NCI-H2196 treated with DMSO at 0.1 percent for 48 hours (cell line): ENCODE results near the gene CHST15.

Experiments
- DNase-seq: peaks from one replicate; lab custom pipeline; 2025; ENCODE audit not compliant: unreplicated experiment; lab: John Stamatoyannopoulos, UW

Gene CHST15

DNA sequence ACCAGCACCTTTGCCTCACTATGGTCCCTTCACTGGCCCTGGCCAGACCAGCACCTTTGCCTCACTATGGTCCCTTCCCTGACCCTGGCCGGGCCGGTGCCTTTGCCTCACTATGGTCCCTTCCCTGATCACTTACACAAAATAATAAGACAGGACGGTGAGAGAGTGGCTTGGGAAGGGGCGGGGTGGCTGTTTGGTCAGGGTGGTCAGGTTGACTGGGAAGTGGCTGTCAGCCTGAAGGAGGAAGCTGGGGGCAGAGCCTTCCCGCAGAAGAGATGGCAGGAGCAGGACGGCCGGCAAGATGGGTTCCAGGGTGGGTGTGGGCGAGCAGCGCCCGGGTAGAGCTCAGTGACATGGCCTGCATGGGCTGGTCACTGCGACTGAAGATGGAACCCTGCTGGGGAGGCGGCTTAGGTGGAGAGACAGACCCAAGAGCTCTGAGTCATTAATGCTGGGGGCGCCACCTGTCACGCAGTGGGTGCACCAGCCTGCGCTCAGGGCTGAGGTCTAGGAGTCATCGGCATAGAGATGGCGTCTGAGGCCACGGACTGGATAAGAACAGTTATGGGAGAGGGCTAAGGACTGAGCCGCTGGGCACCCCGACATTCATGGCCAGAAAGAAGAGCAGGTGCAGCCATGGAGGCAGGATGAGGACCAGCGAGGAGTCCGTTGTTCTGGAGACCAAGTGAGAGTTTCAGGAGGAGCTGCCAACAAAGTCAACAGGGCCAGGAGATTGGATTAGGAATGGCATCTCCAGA is 91.8 kb downstream of the CHST15 start:
- no peak for DNase-seq

DNA sequence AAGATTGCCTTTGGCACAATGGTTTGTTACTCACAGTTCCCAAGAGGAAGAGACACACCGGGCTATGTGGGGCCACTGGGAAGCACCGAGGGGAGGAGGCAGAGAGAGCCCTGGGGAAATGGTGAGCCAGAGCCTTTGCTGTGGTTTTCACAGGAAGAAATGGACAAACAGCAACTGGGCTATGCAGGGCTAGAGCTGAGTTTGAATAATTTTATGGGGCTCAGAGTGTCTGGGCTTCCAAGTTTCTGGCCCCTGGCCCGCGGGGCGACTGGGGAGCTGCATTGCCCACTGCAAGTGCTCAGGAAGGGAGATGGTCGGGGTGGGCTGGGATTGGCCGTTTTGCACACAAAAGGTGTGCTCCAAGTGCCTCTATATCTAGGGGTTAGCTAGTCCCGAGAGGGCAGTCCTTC is 92.6 kb downstream of the CHST15 start:
- no peak for DNase-seq

DNA sequence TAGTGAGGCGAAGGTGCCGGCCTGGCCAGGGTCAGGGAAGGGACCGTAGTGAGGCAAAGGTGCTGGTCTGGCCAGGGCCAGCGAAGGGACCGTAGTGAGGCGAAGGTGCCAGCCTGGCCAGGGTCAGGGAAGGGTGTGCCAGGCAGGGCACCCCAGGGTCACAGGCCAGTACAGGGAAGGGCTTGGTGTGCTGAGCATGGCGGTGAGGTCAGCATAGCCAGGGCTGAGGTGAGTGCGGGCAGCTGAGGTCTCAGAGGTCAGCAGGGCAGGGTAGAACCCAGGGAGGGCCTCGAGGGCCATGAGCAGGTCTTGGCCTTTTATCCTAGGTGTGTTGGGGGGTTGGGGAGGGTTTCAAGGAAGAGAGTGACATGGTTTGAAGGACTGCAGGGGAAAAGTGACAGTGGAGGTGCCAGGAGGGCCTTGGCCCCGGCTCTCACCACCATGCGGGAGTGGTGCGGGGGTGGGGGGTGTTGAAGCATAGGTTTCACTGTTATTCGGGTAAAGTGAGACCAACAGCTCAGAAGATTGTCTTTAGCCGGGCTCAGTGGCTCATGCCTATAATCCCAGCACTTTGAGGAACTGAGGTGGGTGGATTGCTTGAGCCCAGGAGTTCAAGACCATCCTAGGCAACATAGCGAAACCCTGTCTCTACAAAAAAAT is 93.3 kb downstream of the CHST15 start:
- DNase-seq = no peak

DNA sequence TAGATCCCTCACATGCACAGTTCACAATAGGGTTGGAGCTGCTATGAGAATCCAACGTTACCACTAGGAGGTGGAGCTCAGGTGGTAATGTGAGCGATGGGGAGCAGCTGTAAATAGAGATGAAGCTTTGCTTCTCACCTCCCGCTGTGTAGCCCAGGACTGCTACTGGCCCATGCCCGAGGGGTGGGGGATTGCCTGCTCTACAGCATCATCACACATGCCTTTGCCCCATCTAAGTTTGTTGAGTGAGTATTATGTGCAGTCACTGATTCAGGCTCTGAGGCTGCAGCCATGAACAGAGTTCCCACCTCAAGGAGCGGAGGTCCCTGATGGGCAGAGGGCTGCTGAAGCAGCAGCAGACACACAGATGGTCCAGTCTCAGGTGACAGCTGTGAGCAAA is 94.1 kb downstream of the CHST15 start:
- no peak for DNase-seq

DNA sequence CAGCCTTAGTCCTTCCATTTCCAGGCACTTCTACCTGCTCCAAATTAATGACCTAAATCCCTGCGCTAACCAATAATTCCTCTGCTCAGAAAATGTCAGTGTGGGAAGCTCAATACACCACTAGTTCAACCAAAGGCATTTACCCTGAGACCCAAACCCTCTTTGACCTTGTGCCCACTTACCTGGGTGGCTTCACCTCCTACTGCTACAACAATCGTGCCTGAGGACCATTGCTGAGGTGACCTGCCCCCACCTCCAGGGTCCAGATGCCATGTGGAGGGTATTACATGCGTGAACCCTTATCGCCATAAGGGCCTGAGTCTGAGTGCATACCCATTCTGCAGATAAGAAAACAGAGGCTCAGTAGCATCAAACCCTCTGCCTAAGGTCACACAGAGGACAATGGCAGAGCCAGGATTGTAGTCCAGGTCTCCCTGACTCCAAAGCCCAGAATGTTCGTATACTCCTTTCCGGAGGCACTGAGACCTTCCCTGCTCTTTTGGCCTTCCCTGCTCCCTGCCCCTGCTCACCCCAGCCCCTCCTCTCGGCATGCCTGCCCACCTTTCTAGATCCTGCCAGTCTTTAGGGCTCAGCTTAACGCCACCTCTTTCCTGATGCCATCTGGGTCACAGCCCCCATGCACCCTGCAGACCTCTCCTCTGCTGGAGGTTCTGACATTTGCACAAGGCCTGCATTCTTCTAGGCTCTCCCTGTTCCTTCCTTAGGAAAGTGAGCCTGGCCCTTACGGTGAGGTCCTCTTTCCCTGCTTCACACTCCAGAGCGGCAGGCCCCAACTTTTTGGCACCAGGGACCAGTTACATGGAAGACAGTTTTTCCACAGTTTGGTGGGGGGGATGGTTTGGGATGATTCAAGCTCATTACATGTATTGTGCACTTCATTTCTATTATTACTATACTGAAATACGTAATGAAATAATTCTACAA is 94.9 kb downstream of the CHST15 start:
- DNase-seq = no peak

DNA sequence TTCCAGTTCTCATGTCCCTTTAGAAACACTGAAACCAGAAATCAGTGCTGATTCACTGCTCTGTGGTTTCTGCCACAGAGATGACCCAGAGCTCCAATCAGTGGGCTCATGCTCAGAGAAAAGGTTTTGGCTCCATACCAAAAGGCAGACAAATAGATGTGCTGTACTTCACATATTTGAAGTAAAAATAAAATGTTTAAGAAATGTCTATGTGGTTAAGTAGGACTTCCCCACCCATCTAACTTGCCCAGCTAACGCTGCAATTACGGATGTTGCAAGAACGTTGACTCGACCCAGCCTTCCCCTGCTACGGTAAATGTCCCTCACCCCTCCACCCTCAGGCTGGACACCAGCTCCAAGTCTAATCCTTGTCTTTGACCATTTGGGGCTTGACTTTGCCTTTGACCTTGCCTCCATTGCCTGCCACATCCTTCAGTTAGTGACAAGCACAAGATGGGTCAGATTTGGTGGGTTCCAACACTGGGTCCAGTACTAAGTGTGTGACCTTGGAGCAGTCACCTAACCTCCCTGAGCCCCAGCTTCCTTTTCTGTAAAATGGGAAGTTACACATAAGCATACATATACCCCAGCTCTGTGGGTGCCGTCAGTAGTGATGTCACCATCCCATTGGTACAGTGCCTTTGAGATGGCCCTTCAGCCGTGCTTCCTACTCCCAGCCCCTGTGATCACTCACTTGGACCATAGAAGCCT is 95.8 kb downstream of the CHST15 start:
- DNase-seq = no peak

DNA sequence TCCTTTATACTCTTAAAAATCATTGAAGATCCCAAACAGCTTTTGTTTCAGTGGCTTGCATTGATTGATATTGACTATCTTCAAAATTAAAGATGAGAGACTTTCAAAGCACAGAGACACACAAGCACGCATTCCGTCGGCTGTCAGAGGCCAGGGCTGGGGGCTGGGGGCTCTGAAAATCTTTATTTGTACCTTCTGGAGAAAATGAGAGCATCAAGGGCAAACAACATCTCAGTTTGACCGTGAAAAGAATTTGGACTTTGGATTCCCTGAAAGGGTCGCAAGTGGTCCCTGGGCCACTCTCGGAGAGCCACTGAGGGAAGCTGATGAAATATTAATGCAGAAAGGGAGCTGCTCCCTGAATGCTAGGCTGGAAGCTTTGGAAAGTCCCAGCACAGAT is 96.4 kb downstream of the CHST15 start:
- no peak for DNase-seq

DNA sequence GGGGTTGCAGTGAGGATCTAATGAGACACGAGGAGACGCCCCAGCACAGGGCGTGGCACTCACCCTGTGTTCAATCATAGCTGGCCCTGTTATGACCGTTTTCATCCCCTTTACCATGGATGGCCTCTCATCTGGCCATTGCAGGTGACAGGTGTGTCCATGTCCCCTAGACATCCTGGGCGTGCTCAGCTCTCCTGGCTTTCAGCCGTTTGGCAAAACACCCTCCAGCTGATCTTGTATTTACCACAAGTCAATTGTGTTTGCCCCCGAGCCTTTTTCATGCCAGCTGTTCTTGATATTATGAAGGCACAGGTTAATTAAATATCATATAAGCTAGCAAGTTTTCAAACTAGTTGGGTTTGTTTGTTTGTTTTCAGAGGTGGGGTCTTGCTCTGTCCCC is 97.1 kb downstream of the CHST15 start:
- no peak for DNase-seq

DNA sequence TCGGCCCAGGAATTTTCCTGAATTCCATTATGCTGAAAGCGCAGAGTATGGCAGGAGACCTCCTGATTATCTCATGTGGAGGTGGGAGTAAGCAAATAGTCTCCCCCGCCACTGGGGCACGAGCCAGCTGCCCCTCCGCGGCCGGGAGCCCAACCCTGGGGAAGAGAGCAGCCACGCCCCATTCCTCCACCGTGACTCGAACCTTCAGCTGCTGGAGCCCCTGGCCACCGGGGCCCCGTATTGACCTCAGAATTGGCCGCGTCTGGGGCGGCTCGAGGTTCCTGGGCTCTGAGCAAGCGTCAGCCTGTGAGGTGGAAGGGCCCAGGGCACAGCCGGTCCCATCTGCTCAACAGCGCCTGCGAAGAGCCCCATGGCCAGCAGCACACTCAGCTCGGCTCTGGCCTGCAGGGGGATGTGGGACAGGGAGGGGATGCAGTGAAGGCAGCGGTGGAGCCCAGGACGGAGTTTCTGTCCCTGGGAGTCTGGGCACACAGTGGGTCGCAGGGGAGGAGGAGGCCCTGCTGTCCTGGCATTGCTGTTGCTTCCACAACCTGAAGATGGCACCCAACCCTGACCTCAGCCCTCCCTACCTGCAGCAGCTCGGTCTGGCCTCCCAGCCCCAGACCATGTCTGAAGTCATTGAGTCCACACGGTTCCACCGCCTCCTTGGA is 97.8 kb downstream of the CHST15 start:
- peak; percentile 12 for DNase-seq

DNA sequence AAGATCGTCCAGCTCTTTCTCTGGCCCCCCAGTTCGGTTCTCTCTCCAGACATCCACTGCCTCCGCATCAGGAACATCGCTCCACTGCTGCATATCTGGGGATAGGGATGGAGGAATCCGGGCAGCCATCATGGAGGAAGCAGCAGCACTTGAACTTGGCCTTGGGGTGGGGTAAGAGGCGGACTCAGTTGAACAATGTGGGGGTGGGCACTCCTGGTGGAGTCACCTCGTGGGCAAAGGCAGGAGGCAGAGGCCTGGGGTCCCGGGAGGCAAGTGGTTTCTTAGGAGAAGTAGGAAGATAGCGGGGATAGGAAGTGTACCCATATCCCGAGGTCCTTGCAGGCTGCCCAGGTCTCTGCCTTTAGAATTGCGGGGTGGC is 98.3 kb downstream of the CHST15 start:
- no peak for DNase-seq

DNA sequence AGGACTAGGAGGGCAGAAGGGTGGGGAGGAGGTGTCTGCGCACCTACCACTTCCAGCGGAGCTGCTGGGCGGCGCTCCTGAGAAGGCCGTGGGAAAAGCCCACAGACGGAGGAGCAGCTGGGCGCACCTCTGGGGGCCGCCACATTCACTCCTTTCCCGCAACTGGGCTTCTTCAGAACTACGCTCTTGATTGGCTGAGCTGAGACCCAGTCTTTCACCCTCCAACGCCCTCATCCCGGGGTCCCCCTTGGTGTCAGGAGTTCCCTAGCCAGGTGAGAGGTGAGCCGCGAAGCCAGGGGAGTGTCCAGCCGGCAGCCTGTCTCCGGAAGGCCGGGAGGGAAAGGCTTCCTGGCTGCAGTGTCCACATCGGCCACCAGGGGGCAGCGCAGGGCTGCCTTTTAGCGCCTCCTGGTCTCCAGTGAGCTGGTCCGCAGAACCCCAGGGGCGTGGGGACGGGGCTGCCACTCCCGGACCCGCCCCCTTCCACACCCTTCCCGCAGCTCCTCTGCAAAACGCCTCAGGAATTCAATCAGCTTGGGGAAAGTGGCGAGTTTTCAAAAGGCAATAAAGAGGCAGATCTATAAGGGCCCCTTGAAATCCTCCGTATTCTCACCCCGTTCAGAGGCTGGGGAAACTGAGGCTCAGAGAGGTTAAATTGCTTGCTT is 98.8 kb downstream of the CHST15 start:
- DNase-seq = peak; percentile 39

DNA sequence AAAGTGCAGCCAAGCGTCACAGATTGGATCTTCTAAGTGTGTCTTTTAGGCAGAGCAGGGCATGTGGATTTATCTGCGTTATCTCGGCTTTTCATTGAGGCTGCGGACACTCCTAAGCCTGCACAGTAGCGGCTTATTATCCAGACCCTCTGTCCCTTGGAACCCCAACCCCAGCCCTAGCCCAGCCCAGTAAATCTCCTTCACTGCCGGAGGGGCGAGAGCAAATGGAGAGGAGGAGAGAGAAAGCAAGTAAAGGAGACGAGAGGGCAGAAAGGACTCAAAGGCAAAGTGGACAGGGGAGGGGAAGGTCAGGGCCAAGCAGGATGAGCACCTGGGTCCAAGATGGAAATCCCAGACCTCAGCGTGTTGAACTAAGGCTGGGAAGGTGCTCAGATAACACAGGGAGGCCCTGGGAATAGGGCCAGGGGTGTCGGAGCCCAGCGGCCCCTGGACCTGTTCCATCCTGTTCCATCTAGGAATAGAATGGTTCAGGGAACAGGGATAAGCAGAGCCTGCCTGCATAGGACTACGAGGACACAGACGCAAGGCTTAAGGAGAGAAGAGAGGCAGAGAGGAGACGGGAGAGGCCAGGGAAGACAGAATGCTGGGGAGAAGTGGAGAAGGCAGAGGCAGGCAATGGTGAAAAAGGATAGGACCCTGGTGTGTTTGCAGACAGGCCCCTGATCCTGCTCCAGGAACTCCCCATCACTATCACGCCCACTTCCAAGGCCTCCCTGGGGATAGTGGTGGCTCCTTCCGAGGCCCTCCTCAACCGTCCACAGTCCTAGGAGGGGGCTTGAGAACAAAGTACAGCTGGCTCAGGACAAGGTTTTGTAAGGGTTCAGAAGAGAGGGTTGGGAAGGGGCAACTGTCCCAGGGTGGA is 99.6 kb downstream of the CHST15 start:
- no peak for DNase-seq

DNA sequence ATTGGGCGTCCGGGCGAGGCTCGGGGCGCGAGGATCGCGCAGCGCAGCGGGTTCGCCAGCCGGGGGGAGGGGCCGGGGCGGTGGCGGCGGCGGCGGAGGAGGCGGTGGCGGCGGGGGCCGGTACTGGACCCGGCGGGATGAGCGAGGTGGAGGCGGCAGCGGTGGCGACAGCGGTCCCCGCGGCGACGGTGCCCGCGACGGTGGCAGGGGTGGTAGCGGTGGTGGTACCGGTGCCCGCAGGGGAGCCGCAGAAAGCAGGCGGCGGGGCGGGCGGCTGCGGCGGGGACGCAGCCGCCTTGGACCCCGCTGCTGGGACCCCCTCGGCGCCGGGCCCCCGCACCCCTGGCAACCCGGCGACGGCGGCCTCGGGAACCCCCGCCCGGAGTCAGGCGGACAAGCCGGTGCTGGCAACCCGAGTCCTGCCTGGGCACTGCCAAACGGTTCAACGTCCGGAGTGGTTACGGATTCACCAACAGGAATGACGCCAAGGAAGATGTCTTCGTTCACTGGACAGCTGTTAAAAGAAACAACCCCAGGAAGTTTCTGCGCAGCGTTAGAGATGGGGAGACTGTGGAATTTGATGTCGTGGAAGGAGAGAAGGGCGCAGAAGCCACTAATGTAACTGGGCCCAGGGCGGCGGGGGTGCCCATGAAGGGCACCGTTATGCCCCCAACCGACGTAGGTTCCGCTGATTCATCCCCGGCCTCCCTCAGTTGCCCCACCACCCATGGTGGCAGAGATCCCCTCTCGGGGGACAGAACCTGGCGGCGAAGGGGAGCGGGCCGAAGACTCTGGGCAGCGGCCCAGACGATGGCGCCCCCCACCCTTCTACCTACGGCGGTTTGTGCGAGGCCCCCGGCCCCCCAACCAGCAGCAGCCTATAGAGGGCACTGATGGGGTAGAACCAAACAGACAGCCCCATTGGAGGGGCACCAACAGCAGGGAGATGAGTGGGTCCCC is 101.5 kb downstream of the CHST15 start:
- DNase-seq = no peak

DNA sequence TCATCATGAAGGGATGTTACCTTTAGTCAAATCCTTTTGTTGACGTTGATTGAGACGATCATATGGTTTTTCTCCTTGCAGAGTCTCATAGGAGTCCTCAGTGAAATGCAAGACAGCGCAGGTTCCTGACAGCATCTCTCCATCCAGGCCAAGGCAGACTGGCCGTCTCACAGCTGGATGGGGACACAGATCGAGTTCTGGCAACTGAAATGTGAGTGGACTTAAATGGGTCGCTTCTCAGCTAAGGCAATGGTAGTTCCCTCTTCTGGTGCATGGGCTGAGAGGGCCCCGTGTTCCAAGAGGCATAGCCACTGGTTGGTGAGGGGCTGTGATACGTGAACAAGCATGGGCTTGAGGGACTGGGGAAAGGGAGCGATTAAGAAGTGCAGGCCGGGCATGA is 102.5 kb downstream of the CHST15 start:
- no peak for DNase-seq

DNA sequence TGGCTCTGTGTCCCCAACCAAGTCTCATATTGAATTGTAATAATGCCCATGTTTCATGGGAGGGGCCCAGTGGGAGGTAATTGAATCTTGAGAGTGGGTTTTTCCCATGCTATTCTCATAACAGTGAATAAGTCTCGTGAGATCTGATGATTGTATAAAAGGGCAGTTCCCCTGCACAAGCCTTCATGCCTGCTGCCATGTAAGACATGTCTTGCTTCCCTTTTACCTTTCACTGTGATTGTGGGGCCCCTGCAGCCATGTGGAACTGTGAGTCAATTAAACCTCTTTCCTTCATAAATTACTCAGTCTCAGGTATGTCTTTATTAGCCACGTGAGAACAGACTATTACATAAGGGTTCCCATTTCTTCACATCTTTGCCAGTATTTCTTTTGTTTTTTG is 104.7 kb downstream of the CHST15 start:
- no peak for DNase-seq

DNA sequence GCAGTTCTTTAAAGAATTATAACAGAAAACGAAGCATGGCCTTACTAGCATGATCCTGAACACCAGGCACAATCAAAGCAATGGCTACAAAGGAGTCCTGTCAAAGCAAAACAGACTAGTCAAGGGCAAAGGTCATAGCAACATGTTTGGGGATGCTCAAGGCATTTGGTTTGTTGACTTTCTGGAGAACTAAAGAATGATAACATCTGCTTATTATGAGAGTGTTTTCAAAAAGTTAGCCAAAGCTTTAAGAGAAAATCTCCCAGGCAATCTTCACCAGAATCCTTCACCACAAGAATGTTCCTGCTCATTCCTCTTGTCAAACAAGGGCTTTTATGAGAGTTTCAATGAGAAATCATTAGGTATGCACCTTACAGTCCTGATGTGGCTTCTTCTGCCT is 106.7 kb downstream of the CHST15 start:
- DNase-seq = no peak

DNA sequence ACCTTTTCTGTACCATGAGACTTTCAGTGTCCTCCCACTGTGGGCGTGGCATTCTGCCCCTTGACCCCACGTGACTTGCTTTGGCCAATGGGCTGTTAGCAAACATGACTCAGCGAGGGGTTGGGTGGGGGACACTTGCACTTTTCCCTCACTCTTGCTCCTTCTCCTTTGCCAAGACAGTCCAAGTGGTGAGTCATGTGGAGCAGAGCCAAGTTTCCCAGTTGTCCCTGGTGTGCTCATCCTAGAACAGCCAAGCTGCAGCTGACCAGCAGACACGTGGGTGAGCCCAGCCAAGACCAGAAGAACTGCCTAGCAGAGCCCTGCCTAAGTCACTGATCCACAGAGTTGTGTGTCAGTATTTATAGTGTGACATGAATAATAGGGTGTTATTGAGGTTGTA is 119.0 kb downstream of the CHST15 start:
- no peak for DNase-seq
